Stimulated activated CD4-positive, alpha-beta T cell treated with anti-CD3 and anti-CD28 coated beads, Interleukin-4, amount 100 ng/mL, for 48 hours (primary cell): ENCODE measurements around the gene APOL3.
"Not testable (repeated sequence)": the region's sequence is repeated elsewhere in the genome, so short reads cannot be mapped to it uniquely, and the experiment has no call there.

ENCODE experiments used
- DNase-seq, 2 donors: peaks; one replicate each; pipeline ENCODE4 v3.0.0-alpha.2; 2020; ENCODE audit warnings: low read depth in 2 of 2

APOL3 gene, protein sequence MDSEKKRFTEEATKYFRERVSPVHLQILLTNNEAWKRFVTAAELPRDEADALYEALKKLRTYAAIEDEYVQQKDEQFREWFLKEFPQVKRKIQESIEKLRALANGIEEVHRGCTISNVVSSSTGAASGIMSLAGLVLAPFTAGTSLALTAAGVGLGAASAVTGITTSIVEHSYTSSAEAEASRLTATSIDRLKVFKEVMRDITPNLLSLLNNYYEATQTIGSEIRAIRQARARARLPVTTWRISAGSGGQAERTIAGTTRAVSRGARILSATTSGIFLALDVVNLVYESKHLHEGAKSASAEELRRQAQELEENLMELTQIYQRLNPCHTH

DNA sequence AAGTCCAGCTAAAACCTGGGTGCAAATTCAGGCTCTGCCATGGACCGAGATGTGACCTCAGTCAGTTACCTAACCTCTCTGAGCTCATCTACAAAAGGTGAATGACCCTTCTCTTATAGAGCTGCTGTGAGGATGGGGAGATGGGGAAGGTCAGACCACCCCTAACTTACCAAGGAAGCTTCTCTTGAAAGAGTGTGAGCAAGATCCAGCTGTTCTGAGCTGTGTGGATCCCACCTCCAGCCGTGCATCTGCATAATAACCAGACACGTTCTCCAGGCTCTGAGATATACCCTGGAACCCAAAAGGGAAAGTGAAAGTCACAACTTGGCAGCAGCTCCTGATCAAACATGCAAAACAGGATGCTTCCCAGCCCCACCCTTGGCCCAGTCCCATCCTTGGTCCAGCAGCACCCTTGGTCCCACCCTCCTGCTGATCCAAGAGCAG is at the start of gene APOL3:
Gene APOL3 (minus strand): TSS at position 257 of the 444 bp plus-strand sequence. CDS start 11,700 bp downstream, outside the sequence.
- DNase-seq, result no peak

DNA sequence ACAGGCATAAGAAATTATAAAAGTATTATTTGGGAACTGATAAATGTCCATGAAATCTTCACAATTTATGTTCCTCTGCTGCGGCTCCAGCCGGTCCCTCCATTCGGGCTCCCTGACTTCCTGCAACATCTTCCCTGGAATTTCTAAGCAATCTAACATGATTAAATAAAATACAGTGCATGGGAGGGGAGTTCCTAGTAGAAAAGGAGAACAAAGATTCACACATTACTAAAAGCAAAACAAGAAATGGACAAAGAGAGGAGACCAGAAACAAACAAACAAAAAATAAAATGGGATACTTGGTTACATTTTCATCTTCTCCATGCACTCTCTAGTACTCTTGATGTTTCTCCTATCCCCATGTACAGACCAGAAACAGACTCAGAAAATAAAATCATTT is 49.7 kb upstream of the APOL3 start:
- DNase-seq, result no peak

DNA sequence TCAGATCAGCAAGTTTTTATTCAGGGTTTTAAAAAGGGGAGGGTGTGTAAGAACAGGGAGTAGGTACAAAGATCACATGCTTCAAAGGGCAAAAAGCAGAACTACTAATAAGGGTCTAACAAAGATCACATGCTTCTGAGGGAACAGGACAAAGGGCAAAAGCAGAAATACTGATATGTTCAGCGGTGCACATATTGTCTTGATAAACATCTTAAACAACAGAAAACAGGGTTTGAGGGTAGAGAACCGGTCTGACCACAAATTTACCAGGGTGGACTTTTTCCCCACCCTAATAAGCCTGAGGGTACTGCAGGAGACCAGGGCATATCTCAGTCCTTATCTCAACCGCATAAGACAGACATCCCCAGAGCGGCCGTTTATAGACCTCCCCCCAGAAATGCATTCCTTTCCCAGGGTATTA is 48.9 kb upstream of the APOL3 start:
- DNase-seq, result not testable (repeated sequence)

DNA sequence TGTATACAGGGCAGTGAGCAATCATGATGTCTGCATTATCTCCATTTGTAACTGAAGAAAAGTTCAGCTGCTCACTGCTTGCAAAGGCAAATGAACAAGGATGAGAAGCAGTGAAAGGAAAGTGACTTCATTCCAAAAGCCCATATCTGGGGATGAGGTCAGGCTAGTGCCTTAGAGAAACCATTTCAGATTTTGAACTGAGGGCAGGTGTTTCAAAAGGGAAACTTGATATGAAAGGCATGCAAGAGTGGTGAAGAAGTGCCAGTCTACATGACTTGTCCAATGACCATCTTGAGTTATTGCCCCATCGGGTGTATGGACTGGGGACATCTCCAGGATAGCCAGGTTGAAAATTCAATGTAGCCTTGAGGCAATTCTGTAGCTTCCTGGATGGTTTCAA is 48.4 kb upstream of the APOL3 start:
- DNase-seq, result no peak

DNA sequence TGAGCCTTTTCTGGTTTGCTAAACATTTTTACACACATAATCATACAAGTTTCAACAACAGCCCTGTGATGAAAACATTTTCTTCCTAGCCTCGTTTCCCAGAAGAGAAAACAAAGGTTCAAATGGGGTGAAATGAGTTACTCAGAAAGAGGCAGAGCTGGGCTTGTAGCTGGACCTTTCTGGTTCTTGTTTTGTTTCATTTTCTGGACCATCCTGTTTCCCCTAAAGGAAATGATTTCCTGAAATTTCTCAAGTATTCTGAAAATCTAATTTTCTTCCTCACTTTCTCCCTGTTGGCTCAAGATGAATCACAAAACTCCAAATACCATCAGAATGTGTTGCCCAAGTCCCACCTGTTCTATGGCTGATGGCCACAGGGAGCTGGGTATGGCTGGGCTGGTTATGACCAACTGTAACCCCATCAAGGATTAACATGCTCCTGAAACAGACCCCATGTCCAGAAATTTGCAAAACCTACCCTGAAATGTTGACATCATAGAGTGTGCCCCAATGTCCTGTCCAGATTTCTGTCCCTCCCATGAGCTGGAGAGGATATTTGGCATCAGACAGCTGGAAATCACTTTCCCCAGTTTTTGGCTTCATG is 47.7 kb upstream of the APOL3 start:
- DNase-seq, result no peak

DNA sequence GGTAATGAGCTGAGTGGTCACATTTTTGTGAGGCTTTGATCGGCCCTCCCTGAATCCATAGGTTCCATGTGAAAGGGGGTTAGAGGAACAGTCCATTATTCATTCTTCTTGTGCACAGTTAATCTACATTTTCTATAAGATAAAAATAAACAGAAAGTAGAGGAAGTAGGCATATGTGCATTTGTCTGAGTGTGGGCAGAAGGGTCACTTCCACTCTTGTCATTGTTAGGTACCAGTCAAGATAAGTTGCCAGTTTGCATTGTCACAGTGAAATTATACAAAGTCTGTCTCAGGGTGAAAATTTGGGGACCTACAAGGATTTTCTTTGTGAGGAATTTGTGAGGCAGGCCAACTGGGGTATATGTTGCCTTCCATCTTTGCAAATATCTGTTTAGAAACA is 45.7 kb upstream of the APOL3 start:
- DNase-seq, result no peak

DNA sequence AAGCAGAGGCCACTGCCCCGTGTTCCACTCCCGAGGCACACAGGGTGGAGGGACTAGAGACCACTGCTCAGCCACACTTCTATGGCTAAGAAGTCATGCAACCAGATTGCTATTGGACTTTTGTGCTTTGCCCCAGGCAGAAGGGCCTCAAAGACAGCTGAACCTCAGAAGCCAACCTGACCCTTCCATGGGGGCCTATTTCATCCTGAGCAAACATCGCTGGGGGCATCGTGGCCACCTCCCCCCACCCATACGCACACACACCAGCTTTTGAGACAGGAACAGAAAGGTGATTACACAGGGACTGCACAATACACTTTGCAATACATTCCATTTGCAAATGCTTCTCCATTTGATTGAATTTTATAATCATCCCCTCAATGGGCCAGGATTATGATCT is 45.0 kb upstream of the APOL3 start:
- DNase-seq, result not testable (repeated sequence)

DNA sequence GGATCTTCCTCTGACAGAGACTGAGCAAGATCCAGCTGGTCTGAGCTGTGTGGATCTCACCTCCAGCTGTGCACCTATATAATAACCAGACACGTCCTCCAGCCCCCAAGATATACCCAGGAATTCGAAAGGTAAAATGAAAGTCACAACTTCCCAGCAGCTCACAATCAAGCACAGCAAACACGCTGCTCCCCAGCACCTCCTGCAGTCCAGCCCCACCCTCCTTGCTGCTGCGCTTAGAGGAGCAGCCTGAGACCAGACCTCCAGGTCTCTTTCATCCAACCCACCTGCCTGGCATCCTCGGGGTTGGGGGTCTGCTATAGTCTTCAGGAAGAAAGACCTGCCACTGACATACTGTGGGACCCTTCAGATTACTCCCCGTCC is 44.1 kb upstream of the APOL3 start:
- DNase-seq, result no peak

DNA sequence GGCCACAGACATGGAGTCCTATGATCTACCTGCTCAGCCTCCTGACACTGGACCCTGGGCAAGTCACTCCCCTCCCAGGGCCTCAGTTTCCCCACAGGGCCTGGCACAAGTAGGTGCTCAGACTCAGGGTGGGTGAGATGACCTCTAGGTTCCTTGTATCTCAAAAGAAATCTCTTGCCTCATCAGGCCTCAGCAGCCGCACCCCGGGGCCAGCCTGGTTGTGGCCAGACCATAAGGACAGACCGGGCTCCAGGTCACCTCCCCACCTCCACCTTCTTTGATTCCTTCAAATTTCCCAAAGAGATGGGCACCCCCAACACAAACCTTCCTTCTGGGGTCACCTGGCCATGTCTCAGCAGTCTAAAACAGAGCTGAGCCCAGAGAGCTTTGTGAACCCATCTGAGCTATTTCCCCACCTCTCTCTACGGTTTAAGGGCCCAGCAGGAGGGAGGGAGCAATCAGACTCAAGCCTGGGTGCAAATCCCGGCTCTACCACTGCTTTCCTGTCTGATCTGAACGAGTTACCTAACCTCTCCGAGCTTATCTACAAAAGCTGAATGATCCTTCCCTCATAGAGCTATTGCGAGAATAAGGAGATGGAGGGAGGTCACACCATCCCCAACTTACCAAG is 43.6 kb upstream of the APOL3 start:
- no peak for DNase-seq

DNA sequence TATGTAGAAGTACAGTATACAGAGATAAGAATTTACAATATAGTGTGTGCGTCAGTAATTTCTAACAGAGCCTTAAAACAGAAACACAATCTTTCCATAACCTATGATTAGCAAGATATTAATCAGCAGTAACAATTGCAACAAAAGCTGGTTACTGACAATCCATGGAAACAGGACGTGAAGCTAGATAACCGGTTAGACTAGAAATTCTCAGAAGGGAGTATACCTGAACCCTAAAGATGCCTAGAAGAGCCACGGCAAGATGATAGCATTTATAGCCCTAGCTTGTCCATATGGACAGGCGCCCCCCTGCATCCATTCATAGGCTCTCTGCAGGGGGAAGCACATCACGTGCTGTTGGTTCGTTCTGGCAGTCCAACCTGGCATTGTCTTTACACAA is 42.9 kb upstream of the APOL3 start:
- not testable (repeated sequence) for DNase-seq

DNA sequence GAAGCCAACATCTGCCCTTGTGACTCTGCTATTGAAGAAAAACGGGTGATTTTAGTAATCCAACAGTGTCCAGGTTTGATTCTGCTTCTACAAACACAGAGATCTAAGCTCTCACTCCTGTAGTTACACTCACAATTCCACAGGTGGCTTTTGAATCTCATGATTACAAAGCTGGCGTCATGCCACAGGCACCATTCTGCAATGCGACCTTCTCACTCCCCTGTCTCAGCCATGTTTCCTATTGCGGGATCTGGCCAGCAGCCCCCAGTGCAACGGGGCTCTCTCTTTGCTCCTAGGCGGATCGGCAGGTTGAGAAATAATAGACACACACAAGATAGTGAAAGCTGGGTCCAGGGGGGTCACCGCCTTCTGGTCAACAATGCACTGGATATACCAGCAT is 42.4 kb upstream of the APOL3 start:
- DNase-seq, result not testable (repeated sequence)

DNA sequence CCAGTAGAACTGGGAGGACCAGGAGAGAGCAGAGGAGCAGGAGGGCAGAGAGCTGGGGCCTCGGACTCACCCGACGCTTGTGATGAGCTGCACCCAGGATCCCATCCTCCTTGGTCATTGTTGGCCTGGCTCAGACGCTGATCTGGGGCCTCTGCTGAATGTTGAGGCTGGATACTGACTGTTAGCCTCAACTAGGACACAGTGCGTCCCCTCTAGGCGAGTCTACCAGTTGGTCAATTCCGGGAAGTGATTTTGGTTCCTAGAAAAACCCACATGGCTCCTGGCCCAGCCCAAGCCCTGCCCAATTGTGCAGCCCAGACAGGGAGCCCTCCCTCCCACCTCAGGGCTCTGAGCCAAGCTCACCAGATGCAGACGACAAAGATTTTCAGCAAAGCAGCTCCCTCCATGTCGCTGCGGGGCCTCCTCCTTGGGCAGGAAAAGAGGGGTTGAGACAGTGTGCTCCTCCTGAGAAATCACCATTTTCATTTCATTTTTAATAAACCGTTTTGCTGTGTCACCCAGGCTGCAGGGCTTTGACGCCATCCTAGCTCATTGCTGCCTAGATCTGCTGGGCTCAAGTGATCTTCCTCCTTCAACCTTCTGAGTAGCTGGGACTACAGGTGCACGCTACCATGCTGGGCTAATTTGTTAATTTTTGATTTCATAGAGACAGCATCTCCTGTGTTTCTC is 41.2 kb upstream of the APOL3 start, which contains the start of gene APOL4:
Gene APOL4 (minus strand): TSS at position 180 of the 690 bp plus-strand sequence. CDS start 75 bp downstream, at position 105.
- no peak for DNase-seq

DNA sequence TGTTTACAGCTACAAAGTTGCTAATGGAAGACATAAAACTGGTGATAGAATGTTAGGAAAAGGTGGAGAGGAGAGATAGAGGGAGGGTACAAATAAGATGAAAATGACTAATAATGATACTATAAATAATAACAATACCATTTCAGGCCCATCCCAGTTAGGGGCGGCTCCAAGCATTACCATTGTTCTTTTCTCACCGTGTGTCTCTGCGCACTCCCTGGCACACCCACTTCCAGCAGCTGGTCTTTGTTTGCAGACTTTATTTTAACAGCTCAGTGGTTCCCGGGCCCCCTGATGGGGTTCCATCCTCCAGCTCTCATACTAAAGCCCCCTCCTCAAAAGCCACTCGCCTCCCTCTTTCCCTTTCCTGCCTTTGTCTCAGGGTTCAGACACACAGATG is 40.5 kb upstream of the APOL3 start:
- DNase-seq, result not testable (repeated sequence)

DNA sequence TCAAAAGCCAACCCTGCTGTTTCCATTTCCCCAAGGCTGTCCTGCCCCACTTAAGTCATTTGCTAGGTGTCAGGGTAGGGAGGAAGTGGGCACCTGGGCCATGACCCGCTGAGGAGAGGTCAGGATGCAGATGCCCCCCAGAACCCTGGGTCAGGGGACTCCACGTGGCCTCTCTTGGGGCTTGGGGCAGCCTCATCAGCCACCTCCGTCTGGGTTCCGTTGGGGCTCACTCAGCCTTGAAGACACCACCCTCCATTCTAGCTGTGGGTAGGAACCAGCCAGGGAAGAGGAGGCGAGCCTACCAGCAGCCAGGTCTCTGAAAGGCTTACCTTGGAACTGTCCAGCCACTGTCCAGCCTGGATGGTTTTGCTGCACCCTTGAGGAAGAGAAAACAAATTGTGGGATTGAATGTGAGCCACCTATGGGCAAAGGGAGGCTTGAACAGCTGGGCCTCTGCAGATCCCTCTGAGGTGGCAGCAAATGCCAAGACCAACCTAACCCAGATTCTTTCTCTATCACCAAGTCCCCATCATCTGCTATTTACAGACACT is 38.5 kb upstream of the APOL3 start:
- no peak for DNase-seq

DNA sequence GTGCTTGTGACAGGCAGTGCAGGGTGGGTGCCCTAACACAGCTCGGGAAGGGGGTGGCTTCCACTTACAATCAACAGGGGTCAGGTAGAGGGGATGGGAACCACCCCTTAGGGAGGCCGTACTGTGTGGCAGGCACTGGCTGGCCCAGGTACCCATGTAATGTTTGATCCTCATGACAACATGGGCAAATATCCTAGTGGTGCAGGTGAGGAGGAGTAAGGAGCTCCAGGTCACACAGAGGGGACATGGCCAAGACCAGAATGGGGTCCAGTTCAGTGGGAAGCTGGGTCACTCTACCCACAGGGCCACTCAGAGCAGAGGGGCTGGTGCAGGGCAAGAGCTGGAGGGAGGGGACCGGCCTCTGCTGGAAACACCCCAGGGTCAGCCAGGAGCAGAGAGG is 38.0 kb upstream of the APOL3 start:
- DNase-seq, result no peak

DNA sequence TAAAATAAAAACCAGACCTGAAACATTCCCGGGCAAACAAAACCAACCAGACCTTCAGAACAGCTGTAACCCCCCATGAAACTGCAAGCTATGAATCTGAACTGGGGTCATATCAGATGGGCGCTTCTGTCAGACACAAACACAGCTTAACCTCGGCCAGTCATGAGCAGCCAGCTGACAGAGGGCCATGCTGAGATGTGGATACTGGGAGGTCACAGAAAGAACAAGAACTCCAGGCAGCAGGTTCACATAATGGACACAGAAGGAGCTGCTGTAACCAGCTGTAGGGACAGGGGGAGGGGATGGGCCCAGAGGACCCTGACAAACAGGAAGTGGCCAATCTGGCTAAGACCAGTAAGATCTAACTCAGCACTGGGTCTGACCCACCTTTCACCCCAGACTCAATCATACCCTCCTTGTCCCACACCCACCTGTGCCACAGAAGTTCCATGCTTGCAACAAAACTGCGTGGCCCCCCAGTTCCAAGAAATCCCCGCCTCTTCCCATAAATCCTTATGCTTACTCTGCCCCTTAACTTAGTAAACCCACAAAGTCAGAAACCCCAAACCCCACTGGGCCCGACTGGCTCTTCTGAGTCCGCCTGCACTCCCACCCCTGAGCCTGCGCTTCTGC is 37.1 kb upstream of the APOL3 start:
- no peak for DNase-seq

DNA sequence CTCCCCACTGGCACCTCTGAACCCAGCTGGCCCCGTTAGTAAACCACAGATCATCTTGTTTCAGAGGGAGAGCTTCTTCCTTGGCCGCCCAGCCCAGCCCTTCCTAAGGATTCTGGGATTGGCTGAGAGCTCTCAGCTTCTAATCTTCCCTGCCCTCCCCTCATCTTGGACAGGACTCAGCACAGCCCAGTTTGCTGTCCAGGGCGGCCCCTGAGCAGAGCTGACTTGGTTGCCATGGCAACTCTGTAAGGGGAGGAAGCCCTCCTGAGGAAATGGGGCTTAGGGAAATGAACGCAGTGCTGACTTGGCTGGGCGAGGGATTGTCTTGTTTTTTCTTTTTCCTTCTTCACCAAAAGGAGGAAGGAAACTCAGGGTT is 36.5 kb upstream of the APOL3 start:
- DNase-seq, result no peak

DNA sequence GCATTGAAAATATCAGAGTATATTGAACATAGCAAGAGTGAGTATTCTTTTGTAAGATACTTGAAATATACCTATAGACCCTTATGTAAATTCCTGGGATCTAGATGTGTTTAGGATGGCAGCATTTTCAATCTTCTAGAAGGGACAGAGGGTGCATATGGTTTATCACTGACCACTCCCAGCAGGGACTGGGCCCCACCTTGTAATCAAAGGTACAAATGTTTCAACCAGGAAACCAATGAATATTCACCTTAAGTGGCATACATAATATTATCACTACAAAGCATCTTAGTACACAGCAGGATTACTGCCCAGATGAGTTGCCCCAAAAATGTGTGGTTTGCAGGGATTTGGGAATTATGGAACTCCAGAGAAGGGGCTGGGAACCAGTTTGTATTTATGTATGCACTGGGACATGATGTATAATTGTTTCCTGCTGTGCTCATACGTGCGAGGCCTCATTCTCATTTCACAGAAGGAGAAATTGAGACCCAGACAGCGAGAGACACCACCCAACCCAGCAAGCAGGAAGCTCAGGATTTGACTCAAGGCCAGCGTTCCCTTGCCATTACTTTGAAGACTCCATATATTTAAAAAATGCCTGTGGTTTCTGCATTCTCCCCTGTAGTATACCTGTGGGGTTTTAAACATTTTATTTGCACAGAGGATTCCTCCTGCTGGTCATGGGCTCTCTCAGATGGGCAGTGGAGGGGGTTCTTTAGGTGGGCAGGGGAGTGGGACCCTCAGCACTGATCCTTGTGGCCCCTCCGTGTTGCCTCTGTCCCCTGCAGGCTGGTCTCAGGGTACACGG is 35.9 kb upstream of the APOL3 start:
- DNase-seq, result no peak

DNA sequence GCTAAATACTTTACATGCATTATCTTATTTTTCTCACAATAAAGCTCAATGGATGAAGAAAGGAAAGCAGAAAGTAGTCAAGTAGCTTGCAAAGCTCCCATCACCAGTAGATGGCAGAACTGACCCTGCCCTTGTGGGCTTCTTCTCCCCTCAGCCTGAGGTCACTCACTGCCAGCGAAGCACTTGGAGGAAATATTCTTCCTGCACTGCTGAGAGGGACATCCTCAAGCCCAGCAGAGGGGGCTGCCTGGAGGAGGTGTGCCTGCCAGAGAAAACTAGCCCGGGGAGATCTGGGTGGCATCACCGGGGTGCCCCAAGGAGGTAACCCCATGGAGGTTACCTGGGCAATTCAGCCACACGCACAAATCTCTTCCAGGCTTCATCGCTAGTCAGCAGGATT is 34.4 kb upstream of the APOL3 start:
- peak in 1 of 2 donors; percentile 19 for DNase-seq

DNA sequence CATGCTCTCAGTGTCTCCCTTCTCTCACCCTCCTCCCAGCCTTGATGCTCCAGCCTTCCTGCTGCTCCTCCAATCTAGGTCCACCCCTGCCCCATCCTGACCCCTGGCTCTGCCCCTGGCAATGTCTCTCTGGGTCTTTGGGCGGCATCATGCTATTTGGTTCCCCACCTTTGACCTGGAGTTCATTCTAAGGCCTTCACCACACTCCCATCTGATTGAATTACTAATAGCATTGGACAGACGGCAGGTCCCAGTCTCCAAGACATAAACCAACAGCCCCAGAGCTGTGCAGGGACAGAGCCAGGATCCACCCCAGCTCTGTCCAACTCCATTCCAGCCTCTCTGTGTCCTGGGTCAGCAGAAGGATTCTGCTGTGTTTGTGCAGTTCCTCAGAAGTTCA is 33.8 kb upstream of the APOL3 start:
- DNase-seq, result no peak

DNA sequence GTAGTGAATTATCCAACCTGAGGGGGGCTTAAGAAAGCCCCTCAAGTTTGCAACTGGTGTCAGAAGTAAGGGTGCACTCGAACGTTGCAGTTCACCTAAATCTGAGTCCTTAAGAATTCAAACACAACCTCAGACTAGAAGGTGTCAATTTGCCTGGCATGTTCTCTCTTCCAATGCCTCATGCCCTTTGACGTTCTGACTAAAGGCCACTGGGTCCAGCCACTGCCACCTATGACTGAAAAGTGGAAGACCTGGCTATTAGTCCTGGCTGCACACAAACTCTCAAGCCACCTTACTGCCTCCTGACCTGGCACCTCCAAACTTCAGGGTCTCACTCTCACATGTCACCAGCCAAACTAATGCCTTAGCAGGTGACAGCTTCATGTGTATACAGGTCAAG is 33.0 kb upstream of the APOL3 start:
- DNase-seq, result no peak
